Neuron (in vitro differentiated cells): ENCODE results near the gene FBLN1.

Experiments
- H2AFZ ChIP-seq: one replicate; pipeline ENCODE4 v1.6.1; 2013; ENCODE audit warnings: low read depth, mild to moderate bottlenecking, inconsistent platforms, low read length, moderate library complexity
- H3K27me3 ChIP-seq: one replicate; pipeline ENCODE4 v1.6.1; 2013; ENCODE audit warnings: low read length; ENCODE audit not compliant: insufficient read depth
- H3K36me3 ChIP-seq: one replicate; pipeline ENCODE4 v1.6.1; 2013; ENCODE audit warnings: low read length; ENCODE audit not compliant: insufficient read depth
- H3K4me1 ChIP-seq: one replicate; pipeline ENCODE4 v1.6.1; 2013; ENCODE audit warnings: low read length; ENCODE audit not compliant: insufficient read depth
- H3K4me3 ChIP-seq: 2 replicates; pipeline ENCODE4 v1.5.1; 2013; ENCODE audit warnings: mild to moderate bottlenecking, low read length, moderate library complexity
- H3K9me3 ChIP-seq: one replicate; pipeline ENCODE4 v1.6.1; 2013; ENCODE audit warnings: low read length

FBLN1 gene

DNA sequence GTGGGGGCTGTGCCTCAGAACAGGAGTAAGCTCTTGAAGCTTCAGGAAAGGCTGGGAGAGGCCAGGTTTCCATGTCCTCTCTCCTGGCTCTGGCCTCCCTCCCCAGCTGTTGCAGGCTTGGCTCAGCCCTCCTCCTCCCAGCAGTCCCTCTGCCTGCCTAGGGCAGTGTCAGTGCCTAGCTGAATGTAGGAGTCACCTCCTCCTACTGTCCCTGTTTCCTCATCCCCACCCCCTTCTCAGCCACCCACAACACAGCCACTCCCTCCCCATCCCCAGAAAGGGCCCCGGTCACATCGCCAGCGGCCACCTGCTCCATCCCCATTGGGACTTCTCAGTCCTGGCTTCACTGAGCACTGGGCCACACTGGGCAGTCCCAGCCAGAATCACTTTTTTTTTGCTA, 2.9 kb upstream of the FBLN1 start:
- no peak overlapping the region for H3K4me3 ChIP-seq
- peaks cover 19% of the 10 kb centered on the region for H3K4me1 ChIP-seq
- H3K9me3 ChIP-seq, result peaks cover 1% of the 10 kb centered on the region
- H3K36me3 ChIP-seq, result no peaks in the 10 kb centered on the region
- H3K27me3 ChIP-seq, result peaks cover 5% of the 10 kb centered on the region
- H2AFZ ChIP-seq, result no peak overlapping the region

DNA sequence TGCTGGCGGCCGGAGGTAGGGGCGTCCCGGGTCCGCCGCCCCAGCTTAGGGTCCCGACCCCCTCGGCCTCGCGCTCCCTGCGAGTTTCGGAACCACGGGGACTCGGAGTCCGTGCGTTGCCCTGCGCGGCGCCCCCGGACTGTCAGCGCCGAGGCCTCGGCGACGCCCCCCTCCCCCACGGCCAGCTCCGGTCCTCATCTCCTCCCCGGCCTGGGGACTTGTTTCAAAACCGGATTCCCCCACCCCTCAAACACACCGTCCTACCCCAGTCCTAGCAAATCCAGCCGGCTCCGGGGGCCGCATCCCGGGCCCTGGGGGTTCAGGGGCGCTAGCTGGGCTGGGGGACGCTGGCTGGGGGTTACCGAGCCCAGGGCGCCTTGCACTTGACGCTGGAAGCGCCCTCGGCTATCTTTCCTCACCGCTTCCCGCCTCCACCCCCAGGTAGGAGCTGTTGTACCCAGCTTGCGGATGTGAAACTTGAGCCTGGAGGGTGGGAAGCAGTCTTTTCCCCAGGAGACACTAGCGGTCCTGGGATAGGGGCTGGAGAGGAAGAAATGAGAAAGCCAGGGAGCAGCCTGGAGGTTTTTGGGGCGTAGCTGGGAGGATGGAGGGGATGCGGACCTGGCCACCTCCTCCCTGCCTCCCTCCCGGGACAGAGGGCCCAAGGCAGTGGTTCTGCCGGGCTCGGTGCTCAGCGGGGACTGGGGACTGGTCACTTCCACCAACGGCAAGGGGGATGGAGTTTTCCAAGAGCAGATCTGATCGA, 550 bp downstream of the FBLN1 start:
- H3K4me3 ChIP-seq, result peak overlapping the region; percentile 49
- H3K27me3 ChIP-seq, result peaks cover 5% of the 10 kb centered on the region
- H2AFZ ChIP-seq, result peak overlapping the region; percentile 46
- no peaks in the 10 kb centered on the region for H3K9me3 ChIP-seq
- peaks cover 27% of the 10 kb centered on the region for H3K4me1 ChIP-seq
- H3K36me3 ChIP-seq, result no peaks in the 10 kb centered on the region

DNA sequence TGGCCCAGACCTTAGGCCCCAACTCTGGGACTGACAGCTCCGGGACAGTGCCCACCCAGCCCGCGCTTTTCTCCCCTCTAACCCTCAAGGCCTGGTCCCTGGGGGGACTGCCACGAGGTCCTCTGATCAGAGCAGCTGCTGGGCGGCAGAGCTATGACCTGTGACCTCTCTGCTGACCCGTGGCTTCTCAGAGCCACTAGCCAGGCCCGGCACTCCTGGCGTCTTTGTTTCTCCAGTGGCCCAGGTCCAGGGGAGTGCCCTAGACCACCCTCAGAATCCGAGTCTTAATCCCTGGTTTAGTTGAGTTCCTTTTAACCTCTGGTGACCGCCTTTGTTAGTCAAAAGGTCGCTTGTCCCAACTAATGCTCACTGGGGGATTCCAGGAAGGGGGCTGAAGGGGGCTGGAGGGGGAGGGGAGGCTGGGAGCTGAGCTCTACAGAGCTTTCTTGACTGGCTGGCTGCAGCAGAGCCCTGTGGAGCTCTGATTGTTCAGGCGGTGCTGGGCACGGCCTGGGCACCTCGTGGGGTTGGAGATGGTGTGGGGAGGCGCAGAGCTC, 1.2 kb downstream of the FBLN1 start:
- Histone ChIP-seq H3K36me3 (no peaks in the 10 kb centered on the region), H2AFZ (no peak overlapping the region), H3K27me3 (peaks cover 1% of the 10 kb centered on the region), H3K4me3 (peak overlapping the region; percentile 49), H3K9me3 (no peaks in the 10 kb centered on the region), H3K4me1 (peaks cover 22% of the 10 kb centered on the region)

DNA sequence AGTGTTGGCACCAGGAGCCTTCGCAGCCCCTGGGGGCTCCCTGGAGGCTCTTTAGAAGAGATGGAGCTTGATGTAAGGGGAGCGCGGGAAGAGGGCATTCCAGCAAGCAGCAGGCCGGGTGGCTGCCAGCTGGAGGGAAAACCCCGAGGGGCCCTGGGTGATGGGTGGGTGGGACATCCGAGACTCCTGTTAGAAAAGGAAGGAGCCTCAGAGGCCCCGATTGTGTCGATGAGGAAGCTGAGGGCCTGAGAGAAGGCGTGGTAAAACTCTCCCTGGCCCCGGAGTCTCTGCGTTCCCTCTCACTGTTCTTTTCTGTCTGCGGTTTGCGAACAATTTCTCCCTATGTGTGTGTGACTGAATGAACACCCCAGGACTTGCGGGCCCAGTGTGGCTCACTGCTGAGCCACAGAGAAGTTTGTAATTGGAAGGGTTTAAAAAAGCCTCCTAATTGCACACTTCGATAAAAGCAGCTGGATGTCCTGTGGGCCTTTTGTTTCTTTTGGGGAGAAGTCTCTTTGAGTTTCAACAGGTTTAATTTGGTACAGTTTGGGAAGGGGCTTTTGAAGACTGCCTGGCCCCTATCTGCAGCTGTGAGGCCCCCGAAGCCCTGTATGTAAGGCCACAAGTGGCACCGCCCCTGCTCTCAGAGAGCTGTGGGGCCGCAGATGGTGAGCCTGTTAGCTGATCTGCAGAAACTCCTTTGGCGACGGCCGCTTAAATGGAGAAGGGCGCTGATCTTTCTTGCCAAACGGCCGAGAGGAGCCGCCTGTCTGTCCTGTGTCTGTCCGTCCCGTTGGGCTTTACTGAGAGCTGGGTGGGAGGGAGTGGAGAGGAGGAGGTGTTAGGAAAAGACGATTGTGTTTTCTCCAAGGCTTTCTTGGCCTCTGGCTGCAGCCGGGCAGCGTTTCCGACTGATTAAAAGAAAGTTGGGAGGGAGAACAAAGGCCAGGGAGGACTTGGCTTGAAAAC, 2.0 kb downstream of the FBLN1 start:
- Histone ChIP-seq H3K9me3 (no peaks in the 10 kb centered on the region), H2AFZ (peak overlapping the region; percentile 35), H3K27me3 (no peaks in the 10 kb centered on the region), H3K4me3 (peak overlapping the region; percentile 49), H3K36me3 (no peaks in the 10 kb centered on the region), H3K4me1 (peaks cover 22% of the 10 kb centered on the region)

DNA sequence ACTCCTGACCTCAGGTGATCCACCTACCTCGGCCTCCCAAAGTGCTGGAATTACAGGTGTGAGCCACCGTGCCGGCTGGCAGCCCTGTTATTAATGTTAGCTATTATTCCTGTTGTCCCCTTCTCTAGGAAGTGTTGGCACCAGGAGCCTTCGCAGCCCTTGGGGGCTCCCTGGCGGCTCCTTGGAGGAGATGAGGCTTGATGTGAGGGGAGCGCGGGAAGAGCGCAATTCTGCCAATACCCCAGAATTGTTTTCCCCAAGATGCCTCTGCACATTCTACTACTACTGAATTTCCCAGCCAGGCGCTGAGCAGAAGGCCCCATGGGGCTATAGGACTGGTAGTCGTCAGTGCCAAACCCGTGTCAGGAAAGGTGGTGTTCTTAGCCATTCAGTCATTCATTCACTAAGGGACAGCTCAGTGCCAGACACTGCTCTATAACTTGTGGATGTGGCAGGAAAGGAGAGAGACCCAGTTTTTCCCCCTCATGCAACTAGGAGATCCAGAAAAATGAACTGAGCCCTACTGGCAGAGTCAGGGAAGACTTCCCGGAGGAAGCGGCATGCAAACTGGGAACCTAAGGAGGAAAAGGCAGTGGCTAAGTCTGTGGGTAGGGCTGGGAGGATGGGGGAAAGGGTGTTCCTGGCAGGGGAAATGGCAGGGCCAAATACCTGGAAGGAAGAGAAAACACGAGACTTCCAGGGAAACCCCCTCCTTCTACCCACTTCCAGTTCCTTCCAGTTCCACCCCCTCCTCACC, 3.5 kb downstream of the FBLN1 start:
- Histone ChIP-seq H3K27me3 (no peaks in the 10 kb centered on the region), H2AFZ (no peak overlapping the region), H3K9me3 (no peaks in the 10 kb centered on the region), H3K4me1 (peaks cover 22% of the 10 kb centered on the region), H3K36me3 (no peaks in the 10 kb centered on the region), H3K4me3 (no peak overlapping the region)

DNA sequence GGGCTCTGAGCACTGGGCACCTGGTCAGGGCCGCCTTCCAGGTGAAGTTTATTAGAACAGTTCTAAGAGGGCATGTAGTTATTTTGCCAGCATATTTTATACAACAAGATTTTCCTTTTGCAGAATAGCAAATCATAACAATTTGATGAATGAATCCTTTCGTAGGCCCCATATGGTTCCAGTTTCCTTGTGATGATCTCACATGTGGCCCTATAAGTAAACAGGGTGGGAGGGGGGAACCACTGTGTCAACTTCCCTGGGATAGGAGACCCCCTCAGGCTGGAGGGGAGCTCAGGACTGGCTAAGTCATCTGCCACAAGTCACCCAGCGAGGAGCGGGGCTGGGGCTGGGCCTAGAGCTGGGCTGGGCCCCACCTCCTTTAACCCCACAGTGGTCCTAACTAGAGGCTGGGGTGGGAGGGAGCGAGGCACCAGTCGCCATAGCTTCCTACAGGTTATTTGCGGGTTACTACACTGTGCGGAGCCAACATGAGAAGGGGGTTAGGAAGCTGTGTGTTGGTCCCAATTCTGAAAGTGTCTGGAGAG, 4.2 kb downstream of the FBLN1 start:
- Histone ChIP-seq H3K36me3 (no peaks in the 10 kb centered on the region), H3K4me3 (no peak overlapping the region), H3K27me3 (no peaks in the 10 kb centered on the region), H3K4me1 (peaks cover 21% of the 10 kb centered on the region), H3K9me3 (no peaks in the 10 kb centered on the region), H2AFZ (no peak overlapping the region)

DNA sequence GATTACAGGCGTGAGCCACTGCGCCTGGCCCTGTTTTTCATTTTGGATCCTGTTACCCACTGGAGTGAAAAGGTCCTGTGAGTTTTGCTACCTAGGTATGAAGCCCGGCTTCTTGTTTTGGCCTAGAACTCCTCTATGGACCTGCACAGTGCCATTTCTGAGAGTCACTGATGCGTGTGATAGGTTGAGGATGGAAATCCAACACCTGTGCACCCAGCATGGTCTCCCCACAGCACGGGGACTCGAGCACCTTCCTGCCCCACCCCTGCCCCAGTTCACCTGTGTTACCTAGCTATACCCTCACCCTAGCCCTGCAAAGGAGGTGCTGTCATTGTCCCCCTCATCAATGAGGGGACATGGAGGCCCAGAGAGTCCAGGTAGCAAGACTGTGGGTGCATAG, 5.1 kb downstream of the FBLN1 start:
- no peaks in the 10 kb centered on the region for H3K9me3 ChIP-seq
- H3K4me3 ChIP-seq, result no peak overlapping the region
- no peaks in the 10 kb centered on the region for H3K36me3 ChIP-seq
- peaks cover 17% of the 10 kb centered on the region for H3K4me1 ChIP-seq
- H3K27me3 ChIP-seq, result no peaks in the 10 kb centered on the region
- no peak overlapping the region for H2AFZ ChIP-seq

DNA sequence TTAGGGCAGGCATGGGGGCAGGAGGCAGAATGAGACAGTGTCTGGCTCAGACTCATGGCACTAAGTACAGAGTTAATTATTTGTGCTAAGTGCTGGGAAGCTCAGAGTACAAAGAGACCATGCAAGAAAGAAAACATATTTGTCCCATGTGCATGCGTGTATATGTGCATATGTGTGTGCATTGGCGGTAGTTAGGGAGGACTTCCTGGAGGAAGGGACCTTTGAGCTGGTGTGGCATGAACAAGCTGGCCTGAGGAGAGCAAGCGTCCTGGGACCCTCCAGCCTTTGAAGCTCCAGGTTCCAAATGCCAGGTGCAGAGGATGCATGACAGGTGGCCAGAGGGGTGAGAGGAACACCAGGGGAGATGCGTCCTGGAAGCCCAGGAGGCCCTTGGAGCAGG, 6.1 kb downstream of the FBLN1 start:
- no peak overlapping the region for H3K4me3 ChIP-seq
- H3K36me3 ChIP-seq, result no peaks in the 10 kb centered on the region
- no peak overlapping the region for H2AFZ ChIP-seq
- H3K27me3 ChIP-seq, result no peaks in the 10 kb centered on the region
- H3K4me1 ChIP-seq, result peaks cover 17% of the 10 kb centered on the region
- H3K9me3 ChIP-seq, result no peaks in the 10 kb centered on the region

DNA sequence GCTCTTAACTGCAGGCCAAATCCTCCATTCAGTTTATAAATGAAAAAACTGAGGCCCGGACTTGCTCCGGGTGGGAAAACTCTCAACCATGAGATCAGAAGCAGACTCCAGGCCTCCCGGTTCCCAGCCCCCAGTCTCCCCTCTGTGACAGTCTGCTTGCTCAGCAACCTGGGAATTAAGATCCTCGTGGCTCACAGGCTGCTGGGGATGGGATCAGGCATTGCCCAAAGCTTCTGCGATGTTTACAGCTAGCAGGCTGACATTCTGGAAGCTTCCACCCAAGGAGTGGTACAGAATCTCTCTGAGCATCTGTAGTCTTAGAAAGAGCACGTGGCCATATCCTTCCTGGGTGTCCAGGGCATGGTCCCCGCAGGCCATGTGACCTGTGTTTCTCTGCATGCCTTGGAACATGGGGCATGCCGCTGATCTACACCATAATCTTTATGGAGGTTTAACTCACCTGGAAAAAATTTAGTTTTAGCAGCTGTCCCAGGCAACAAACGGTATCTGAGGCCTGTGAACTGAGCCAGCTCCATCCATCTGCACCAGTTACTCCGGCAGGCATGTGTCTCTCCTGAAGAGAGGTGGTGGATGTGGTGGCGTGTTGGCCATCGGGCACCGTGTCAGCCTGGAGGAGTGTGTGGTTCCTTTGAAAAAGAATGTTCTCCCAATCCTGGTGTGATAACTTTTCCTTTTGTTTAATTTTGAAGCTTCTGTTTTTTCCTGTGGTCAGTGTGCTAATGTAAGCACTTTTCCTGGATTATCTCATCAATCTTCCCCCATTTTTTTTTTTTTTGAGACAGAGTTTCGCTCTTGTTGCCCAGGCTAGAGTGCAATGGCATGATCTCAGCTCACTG, 7.9 kb downstream of the FBLN1 start:
- peaks cover 6% of the 10 kb centered on the region for H3K4me1 ChIP-seq
- no peaks in the 10 kb centered on the region for H3K36me3 ChIP-seq
- H3K4me3 ChIP-seq, result no peak overlapping the region
- H3K27me3 ChIP-seq, result no peaks in the 10 kb centered on the region
- no peaks in the 10 kb centered on the region for H3K9me3 ChIP-seq
- no peak overlapping the region for H2AFZ ChIP-seq

DNA sequence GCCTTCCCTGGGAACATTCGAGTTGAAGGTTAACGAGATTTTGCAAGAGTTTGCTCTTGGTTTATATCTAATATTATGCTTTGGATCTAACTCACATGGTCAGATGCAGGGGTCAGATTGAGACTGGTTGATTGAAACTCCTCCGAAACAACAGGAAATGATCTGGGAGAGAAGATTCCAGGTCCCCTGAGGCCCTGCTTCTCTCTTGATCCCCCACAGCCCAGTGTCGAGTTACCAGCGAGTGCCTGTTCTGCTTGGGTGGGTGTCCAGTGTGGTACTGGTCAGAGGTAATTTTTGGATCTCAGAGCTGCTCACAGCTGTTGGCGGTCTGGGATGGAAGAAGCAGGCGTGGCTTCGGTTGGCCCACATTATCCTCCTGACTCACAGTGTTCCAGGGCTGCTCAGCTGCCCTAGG, 9.2 kb downstream of the FBLN1 start:
- H2AFZ ChIP-seq, result no peak overlapping the region
- H3K4me3 ChIP-seq, result no peak overlapping the region
- no peaks in the 10 kb centered on the region for H3K4me1 ChIP-seq

DNA sequence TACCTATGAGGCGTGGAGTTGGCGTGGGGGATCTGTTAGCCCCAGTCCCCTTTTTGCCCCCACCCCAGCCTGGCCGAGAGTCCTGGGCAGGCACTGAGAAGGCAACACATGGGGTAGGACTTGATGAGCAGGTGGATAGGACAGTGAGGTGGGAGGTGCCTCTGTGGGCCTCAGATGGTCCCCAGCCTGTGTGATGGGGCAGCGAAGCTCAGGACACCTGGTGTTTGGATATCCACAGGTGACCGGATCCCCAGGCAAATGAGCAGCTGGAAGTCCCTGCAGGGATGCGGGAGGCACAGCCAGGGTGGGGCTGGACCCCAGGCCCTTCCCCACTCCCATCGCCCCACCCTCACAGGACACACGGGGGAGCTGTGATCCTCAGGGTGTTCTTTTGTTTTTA, 9.7 kb downstream of the FBLN1 start:
- Histone ChIP-seq H2AFZ (no peak overlapping the region), H3K4me1 (no peaks in the 10 kb centered on the region), H3K9me3 (no peaks in the 10 kb centered on the region), H3K36me3 (no peaks in the 10 kb centered on the region), H3K4me3 (no peak overlapping the region), H3K27me3 (no peaks in the 10 kb centered on the region)

More for the DNA sequence above, 9.2 kb downstream of the FBLN1 start:
- no peaks in the 10 kb centered on the region for H3K36me3 ChIP-seq
- no peaks in the 10 kb centered on the region for H3K27me3 ChIP-seq
- no peaks in the 10 kb centered on the region for H3K9me3 ChIP-seq

DNA sequence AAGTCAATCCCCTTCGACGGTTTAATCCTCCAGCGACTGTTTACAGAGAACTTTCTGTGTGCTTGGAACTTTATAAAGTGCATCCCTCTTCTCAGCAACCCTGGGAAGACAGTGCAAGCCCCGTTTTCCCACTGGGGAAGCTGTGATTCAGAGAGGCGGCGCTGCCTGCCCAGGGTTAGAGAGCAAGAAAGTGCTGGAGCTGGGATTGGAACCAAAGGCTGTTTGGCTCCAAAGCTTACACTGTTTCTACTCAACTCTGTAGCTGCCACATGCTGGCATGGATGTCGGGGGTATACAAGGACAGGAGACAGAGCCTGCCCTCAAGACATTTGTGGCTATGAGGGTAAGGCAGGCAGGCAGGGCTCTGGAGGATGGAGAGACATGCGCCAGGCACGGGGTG, 13.0 kb downstream of the FBLN1 start:
- H3K36me3 ChIP-seq, result peaks cover 9% of the 10 kb centered on the region
- H2AFZ ChIP-seq, result no peak overlapping the region
- H3K9me3 ChIP-seq, result no peaks in the 10 kb centered on the region
- no peaks in the 10 kb centered on the region for H3K4me1 ChIP-seq
- no peaks in the 10 kb centered on the region for H3K27me3 ChIP-seq
- no peak overlapping the region for H3K4me3 ChIP-seq
